IPS-NIHi7 (cell line): ENCODE results near the gene PRSS35.
"Not testable (repeated sequence)": the region's sequence is repeated elsewhere in the genome, so short reads cannot be mapped to it uniquely, and the experiment has no call there.

Source experiments
- DNase-seq: peaks from one replicate; pipeline ENCODE4 v3.0.0; 2012; ENCODE audit warnings: mixed read lengths; ENCODE audit errors: extremely low spot score

Gene PRSS35

GRCh38 chr6:83511901-83512681, at the start of gene PRSS35:
Gene PRSS35, plus strand, starts transcription at chr6:83512534. Its CDS starts 10,908 bp downstream, at chr6:83523442.
- peak; percentile 81 for DNase-seq

DNA sequence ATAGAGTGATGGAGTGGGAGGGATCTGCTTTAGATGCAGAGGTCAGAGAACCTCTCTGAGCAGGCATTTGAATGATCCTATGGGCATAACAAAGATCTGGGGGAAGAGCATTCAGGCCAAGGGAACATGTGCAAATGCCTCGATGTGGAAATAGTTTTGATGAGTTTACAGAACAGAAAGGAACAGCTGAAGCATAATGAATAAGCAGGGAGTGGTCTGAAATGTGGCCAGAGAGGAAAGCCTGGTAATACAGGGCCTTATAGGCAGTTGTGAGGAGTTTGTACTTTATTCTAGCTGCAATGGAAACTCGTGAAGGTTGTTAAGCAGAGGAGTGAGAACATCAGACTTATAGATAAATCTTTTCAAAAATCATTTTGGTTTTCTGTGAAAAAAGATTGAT, 48.4 kb upstream of the PRSS35 start:
- DNase-seq: no peak

DNA sequence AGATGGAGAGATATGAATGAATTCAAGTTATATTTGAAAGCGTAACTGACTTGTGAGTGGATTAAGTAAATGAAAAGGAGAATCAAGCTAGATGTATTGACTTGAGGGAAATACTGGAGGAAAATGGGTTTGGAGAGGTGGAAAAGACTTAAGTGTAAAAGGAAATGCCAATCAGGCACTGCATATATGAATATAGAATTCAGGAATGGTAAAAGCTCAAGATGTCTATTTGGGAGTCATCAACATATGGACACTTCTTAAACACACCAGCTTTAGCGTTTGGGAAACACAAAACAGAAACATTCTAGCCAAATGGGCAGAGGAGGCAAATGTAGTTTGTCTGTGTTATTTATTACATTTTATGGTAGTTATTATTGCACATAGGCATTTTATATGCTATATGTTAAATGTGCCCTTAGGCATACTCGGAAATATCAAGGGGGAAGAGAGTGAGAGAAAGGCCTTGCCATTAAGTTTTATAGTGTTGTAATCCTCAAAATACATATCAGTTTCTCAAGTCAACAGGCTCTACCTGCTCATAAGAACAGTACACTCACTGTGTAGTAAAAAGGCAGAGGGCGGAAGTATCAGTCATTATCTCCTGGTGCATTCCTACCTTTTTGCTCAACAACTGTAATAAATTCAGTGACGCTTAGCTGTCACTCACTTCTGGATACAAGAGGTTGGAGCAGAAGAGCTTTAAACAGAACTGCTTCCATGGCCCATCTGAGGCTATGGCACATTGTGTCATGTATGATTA, 47.8 kb upstream of the PRSS35 start:
- no peak for DNase-seq

DNA sequence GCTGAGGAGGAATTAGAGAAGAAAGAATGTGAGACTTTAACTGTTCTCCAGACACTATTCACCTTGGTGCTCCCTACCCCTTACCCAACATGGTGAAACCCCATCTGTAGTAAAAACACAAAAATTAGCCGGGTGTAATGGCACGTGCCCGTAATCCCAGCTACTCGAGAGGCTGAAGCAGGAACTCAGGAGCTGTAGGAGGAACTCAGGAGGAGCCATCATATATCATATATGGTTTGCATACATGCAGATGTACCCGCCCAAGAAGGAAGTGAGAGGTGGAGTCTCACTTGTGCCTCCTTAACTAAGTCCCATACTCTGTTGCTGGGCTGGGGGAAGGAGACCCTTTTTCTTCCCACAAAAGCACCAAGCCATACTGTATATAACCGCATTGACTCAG, 46.0 kb upstream of the PRSS35 start:
- no peak for DNase-seq

DNA sequence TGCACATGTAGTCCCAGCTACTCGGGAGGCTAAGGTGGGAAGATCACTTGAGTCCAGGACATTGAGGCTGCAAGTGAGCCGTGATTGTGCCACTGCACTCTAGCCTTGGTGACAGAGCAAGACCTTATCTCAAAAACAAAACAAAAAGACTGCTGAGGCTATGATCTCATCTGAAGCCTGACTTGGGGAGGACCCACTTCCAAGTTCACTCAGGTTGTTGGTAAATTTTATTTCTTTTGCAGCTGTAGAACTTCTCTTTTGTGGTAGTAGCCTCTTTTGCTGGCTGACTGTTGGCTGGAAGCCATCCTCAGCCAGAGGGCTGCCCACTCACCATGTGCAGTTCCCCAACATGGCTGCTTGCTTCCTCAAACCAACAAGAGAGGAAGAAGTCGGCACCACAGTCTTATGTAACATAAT, 44.7 kb upstream of the PRSS35 start:
- no peak for DNase-seq

DNA sequence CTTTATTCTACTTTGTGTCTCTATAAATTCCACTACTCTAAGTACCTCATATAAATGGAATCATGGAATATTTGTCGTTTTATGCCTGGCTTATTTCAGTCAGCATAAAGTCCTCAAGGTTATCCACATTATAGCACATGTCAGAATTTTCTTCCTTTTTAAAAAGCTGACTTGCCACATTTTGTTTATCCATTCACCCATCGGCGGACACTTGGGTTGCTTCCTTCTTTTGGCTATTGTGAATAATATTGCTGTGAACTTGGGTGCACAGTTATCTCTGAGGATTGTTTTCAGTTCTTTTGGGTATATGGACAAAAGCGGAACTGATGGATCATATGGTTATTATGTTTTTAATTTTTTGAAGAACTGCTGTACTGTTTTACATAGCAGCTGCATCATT, 42.3 kb upstream of the PRSS35 start:
- DNase-seq: no peak

DNA sequence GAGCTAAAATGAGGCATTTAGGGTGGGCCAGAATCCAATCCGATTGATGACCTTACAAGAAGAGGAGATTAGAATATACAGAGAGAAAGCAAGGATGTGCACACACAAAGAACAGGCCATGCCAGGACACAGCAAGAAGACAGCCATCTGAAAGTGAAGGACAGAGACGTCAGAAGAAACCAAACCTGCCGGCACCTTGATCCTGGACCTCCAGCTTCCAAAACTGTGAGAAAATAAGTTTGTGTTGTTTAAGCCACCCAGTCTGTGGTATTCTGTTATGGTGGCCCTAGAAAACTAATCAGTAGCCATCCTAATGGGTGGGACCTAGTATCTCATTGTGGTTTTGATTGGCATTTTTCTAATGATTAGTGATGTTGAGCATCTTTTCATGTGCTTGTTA, 41.7 kb upstream of the PRSS35 start:
- no peak for DNase-seq

DNA sequence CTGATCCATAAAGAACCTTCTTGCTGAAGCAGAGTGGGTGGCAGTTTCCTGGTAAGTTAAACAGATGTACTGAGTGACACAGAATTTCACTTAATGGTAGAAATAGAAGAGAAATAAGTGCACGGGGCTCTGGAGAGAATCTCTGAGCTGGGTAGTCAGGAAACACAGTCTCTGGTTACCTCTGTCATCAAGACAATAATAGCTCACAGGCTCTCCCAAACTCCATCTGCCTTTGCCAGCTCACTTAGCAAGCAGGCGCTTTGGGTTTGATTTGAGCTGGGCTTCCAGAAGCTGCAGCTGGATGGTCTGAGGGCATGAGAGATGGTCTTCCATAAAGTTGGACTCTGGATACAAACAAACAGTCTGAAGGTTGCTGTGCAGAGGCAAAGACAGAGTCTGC, 39.6 kb upstream of the PRSS35 start:
- DNase-seq: no peak

- DNase-seq: no peak
Observed at GRCh38 chr6:83474309-83474708, 38.0 kb upstream of the PRSS35 start.

DNA sequence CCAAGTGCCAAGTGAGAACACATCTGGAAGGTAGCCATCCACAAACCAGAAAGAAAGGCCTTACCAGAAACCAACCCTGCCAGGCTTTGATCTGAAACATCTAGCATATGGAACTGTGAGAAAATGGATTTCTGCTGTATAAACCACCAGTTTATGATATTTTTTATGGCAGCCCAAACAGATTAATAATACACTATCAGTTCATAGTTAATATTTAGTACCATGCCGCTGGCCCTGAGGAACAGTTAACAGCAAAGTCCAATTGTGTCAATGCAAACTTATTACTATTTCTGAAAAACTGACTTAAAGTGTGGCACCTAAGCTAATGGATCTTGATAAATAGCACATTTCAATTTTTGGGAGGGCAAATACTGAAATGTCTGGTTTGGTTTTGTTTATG, 35.4 kb upstream of the PRSS35 start:
- DNase-seq: no peak

GRCh38 chr6:83479389-83479788, 32.9 kb upstream of the PRSS35 start:
- DNase-seq: no peak

- DNase-seq: no peak
Observed at GRCh38 chr6:83480470-83480869, 31.9 kb upstream of the PRSS35 start.

DNA sequence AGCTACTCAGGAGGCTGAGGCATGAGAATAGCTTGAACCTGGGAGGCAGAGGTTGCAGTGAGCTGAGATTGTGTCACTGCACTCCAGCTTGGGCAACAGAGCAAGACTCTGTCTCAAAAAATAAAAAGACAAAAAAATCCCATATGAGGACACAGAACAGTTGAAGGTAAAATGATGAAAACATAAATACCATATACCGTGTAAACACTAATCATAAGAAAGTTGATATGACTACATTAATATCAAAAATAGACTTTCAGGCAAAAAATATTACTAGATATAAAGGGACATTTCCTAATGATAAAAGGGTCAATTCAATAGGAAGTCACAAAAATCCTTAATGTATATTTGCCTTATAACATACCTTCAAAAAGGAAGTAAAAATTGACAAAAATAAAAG, 30.4 kb upstream of the PRSS35 start:
- not testable (repeated sequence) for DNase-seq

DNA sequence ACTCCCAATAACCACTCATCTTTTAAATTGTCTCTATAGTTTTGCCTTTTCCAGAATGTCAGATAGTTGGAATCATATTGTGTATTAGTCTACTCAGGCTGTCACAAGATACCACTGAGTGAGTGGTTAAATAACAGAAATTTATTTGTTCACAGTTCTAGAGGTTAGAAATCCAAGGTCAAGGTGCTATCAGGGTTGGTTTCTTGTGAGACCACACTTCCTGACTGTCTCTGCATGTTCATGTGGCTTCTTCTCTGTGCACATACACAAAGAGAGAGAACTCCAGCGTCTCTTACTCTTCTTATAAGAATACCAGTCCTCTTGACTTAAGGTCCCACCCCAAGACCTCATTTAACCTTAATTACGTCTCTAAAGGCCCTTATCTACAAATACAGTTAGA, 23.9 kb upstream of the PRSS35 start:
- no peak for DNase-seq

DNA sequence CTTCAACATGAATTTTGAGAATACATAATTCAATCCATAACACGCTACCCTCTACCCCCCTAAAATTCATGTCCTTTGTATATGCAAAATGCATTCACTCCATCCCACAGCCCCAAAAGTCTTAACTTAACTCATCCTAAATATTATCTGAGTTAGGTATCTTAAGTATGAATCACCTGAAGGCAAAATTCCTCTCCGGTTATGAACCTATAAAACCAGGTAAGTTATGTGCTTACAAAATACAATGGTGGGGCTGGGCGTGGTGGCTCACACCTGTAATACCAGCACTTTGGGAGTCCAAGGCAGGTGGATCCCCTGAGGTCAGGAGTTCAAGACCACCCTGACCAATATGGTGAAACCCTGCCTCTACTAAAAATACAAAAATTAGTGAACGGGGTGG, 23.5 kb upstream of the PRSS35 start:
- no peak for DNase-seq

- DNase-seq: no peak
Observed at GRCh38 chr6:83490217-83490807, 22.0 kb upstream of the PRSS35 start.

DNA sequence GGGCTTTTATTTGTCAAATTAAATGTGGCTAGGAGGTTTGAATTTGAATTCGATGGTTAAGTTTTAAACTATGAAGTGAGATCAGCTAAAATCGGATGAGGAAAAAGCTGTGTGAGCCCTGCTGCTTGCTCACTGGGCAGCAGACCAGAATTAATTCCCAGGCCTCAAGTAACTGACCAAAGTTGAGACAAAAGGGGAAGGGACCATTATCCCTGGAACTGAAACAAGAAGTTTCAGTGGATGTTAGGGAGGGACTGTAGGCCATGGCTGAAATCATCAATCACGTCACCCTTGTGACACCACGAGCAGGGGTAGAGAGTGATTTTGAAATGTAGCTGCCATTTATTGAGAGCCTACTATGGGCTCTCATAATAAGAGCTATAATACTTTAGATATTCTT, 7.0 kb upstream of the PRSS35 start:
- no peak for DNase-seq

- DNase-seq: no peak
Observed at GRCh38 chr6:83509441-83509840, 2.9 kb upstream of the PRSS35 start.

- no peak for DNase-seq
Observed at GRCh38 chr6:83510791-83511190, 1.5 kb upstream of the PRSS35 start.

- no peak for DNase-seq
Observed at GRCh38 chr6:83511266-83511665, 1.1 kb upstream of the PRSS35 start.

GRCh38 chr6:83514466-83514865, 2.1 kb downstream of the PRSS35 start:
- no peak for DNase-seq

DNA sequence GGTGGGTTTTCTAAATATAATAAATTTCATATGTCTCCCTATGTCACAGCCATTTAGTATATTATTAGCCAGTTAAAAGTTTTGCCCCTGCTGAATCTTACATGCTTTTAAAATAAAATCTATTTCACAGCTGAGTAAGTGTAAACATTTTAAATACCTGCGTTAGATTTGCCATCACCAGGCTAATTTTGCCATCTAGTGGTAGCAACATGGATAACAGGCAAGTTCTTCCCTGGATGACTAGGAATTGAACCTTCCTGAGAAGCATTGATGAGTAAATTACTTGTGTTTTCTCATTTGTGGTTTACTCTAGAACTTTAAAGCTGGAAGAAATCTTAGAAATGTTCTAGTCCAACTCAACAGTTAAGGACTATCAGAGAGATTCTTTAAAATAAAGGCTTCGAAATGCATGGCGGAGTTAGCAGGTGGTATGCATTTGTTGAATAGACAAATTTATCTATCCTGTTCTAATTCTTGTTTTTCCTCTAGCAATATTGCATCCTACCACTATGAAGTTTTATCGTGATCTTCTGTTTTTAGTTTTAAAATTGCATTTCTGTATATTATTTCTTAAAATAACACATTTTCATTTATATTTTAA, 2.6 kb downstream of the PRSS35 start:
- peak; percentile 28 for DNase-seq
